ENCODE measurements around the gene AMN. TPM values are rescaled to one million over a fixed set of nuclear protein-coding genes. Genes with fewer than 3 reads are reported as not detected.

AMN gene
- total RNA-seq, 2 donors from 2014 or later = 2.4 TPM; not detected in 1

- ATAC-seq (ENCODE audit: insufficient number of reproducible peaks, low FRiP score, low read depth) = no peak
- H3K27ac ChIP-seq = no peak overlapping the region
- TF ChIP-seq, protein P1, sequence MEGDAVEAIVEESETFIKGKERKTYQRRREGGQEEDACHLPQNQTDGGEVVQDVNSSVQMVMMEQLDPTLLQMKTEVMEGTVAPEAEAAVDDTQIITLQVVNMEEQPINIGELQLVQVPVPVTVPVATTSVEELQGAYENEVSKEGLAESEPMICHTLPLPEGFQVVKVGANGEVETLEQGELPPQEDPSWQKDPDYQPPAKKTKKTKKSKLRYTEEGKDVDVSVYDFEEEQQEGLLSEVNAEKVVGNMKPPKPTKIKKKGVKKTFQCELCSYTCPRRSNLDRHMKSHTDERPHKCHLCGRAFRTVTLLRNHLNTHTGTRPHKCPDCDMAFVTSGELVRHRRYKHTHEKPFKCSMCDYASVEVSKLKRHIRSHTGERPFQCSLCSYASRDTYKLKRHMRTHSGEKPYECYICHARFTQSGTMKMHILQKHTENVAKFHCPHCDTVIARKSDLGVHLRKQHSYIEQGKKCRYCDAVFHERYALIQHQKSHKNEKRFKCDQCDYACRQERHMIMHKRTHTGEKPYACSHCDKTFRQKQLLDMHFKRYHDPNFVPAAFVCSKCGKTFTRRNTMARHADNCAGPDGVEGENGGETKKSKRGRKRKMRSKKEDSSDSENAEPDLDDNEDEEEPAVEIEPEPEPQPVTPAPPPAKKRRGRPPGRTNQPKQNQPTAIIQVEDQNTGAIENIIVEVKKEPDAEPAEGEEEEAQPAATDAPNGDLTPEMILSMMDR (IDR thresholded peaks at IDR 0.05) = no peak
- H3K27me3 ChIP-seq (replicated peaks; ENCODE audit: insufficient read depth) = peaks cover 8% of the 10 kb centered on the region
- H3K4me3 ChIP-seq = peak overlapping the region; percentile 69
- H3K36me3 ChIP-seq = peaks cover 7% of the 10 kb centered on the region
- H3K4me1 ChIP-seq (ENCODE audit: control insufficient read depth in 1 of 2, low read depth in 2 of 2) = peaks cover 23 to 31% of the 10 kb centered on the region in 2 donors
- H3K9me3 ChIP-seq = no peaks in the 10 kb centered on the region
- DNase-seq (ENCODE audit: low spot score) = no peak
Observed at GRCh38 chr14:102930138-102930752, 7.8 kb downstream of the AMN start.

DNA sequence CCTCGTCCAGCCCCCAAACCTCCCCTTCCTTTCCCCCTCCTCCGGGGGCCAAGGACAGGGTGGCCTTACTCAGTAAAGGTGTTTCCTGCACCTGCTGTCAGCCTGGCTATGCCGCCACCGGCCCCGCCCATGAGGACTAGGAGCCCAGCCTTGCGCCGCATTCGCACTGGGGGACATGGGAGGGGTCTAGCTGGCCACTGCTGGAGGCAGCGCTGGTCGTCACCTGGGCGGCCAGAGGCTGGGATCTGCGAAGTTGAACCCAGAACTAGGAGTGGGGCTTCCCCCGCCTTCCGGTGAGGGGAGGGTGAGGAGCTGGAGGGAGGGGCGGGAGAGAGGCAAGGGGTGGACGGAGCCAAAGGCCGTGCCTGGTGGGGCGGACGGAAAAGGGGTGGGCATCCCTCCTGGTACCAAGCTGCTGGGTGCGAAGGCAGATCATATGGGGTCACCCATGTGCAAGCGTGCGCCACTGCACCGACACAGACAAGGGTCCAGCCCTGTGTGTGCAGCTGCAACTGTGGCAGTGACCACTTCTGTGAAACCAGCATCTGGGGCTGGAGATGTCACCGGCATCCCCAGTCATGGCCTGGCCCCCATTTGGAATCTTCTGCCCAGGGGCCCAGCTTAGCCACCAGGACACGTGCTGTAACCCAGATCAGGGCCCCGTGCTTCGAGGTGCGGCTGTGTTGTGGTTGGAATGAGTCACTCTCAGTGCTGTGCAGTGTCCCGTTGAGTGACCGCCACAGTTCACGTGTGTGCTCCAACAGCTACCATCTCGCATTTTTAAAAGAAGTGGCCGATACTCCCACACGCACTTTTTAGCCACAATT, 8.5 kb downstream of the AMN start:
- no peak for DNase-seq (ENCODE audit: low spot score)
- Histone ChIP-seq H3K27me3 (replicated peaks; ENCODE audit: insufficient read depth) (peaks cover 8% of the 10 kb centered on the region), H3K4me1 (ENCODE audit: control insufficient read depth in 1 of 2, low read depth in 2 of 2) (peaks cover 23 to 31% of the 10 kb centered on the region in 2 donors), H3K9me3 (no peaks in the 10 kb centered on the region), H3K36me3 (peaks cover 7% of the 10 kb centered on the region), H3K4me3 (peak overlapping the region; percentile 69), H3K27ac (no peak overlapping the region)
- ATAC-seq (ENCODE audit: insufficient number of reproducible peaks, low FRiP score, low read depth) = no peak
- TF ChIP-seq, protein P1 (IDR thresholded peaks at IDR 0.05) = no peak

GRCh38 chr14:102931580-102932285, 9.3 kb downstream of the AMN start:
- Histone ChIP-seq H3K4me1 (ENCODE audit: control insufficient read depth in 1 of 2, low read depth in 2 of 2) (peaks cover 23 to 31% of the 10 kb centered on the region in 2 donors), H3K9me3 (no peaks in the 10 kb centered on the region), H3K27ac (no peak overlapping the region), H3K4me3 (no peak overlapping the region), H3K27me3 (replicated peaks; ENCODE audit: insufficient read depth) (peaks cover 8% of the 10 kb centered on the region), H3K36me3 (peaks cover 7% of the 10 kb centered on the region)
- DNase-seq (ENCODE audit: low spot score) (no peak), ATAC-seq (ENCODE audit: insufficient number of reproducible peaks, low FRiP score, low read depth) (no peak)
- TF ChIP-seq, protein P1 (IDR thresholded peaks at IDR 0.05) = no peak

GRCh38 chr14:102932484-102933248, 10.2 kb downstream of the AMN start:
- Histone ChIP-seq H3K4me1 (ENCODE audit: control insufficient read depth in 1 of 2, low read depth in 2 of 2) (peaks cover 23 to 31% of the 10 kb centered on the region in 2 donors), H3K36me3 (peaks cover 9% of the 10 kb centered on the region)

More at GRCh38 chr14:102932484-102933248, 10.2 kb downstream of the AMN start:
- Histone ChIP-seq H3K4me3 (no peak overlapping the region), H3K27ac (no peak overlapping the region), H3K27me3 (replicated peaks; ENCODE audit: insufficient read depth) (peaks cover 8% of the 10 kb centered on the region), H3K9me3 (no peaks in the 10 kb centered on the region)
- DNase-seq (ENCODE audit: low spot score) = no peak
- no peak for ATAC-seq (ENCODE audit: insufficient number of reproducible peaks, low FRiP score, low read depth)
- TF ChIP-seq, protein P1 (IDR thresholded peaks at IDR 0.05) = no peak
